SK-N-SH (cell line): ENCODE data around the gene TCP11L2. TPM values are rescaled to one million over a fixed set of nuclear protein-coding genes. Genes with fewer than 3 reads are reported as not detected.

Experiments used
- CTCF ChIA-PET: fragments of 300-600, 350-600 bp; formaldehyde crosslinking; extraction: SDS; loops from one replicate; lab custom pipeline; 2021; lab: Yijun Ruan, JAX
- POLR2A ChIA-PET: fragments of 350-600 bp; sonication (Branson Sonifier 250); formaldehyde crosslinking; extraction: SDS; loops from one replicate; lab custom pipeline; 2020; ENCODE audit warnings: antibody characterized with exemption, inconsistent platforms; lab: Yijun Ruan, JAX
- DNase-seq: peaks from one replicate; pipeline ENCODE4 v3.0.0; 2012
- H2AFZ ChIP-seq: fragments of 200-600 bp; sonication (generic); 2 replicates; pipeline ENCODE4 v1.8.1; 2016; ENCODE audit warnings: antibody characterized with exemption, mild to moderate bottlenecking, low read depth
- H3F3A ChIP-seq: fragments of 200-600 bp; sonication (generic); replicated peaks from 2 replicates; pipeline ENCODE3; 2016; ENCODE audit warnings: antibody characterized with exemption, mild to moderate bottlenecking; ENCODE audit not compliant: insufficient read depth
- H3K27ac ChIP-seq, 2 experiments: fragments of 200-500 bp in 1 of 2; fragments of 200-600 bp in 1 of 2; sonication (Bioruptor generic) in 1 of 2; sonication (generic), shearing (Covaris generic) in 1 of 2; 2 replicates each; pipeline versions ENCODE4 v1.5.1 to v1.6.1; 2014 to 2016; ENCODE audit warnings: low read depth in 2 of 2, inconsistent platforms in 1 of 2, low read length in 1 of 2, mild to moderate bottlenecking in 1 of 2, mixed read lengths in 1 of 2
- H3K27me3 ChIP-seq: fragments of 200-600 bp; sonication (generic), shearing (Covaris generic); 2 replicates; pipeline ENCODE4 v1.6.1; 2016; ENCODE audit warnings: mixed run types; ENCODE audit not compliant: insufficient read depth
- H3K36me3 ChIP-seq, 2 experiments: fragments of 200-500 bp in 1 of 2; fragments of 200-600 bp in 1 of 2; sonication (Bioruptor generic) in 1 of 2; sonication (generic) in 1 of 2; replicated peaks in 1 of 2; 2 replicates each; pipeline versions ENCODE3 to v1.5.1; 2014 to 2016; ENCODE audit warnings: low read length in 1 of 2, mild to moderate bottlenecking in 1 of 2; ENCODE audit not compliant: insufficient read depth in 2 of 2, control insufficient read depth in 1 of 2
- H3K4me1 ChIP-seq, 2 experiments: fragments of 200-500 bp in 1 of 2; fragments of 200-600 bp in 1 of 2; sonication (Bioruptor generic) in 1 of 2; sonication (generic), shearing (Covaris generic) in 1 of 2; 2 replicates each; pipeline versions ENCODE4 v1.5.1 to v1.6.1; 2014 to 2016; ENCODE audit warnings: low read depth in 1 of 2, low read length in 1 of 2, mixed run types in 1 of 2; ENCODE audit not compliant: insufficient read depth in 2 of 2, control insufficient read depth in 1 of 2
- H3K4me2 ChIP-seq: fragments of 200-600 bp; sonication (generic), shearing (Covaris generic); 2 replicates; pipeline ENCODE4 v1.6.1; 2017; ENCODE audit warnings: mixed run types
- H3K4me3 ChIP-seq, 2 experiments: fragments of 200-500 bp in 1 of 2; fragments of 200-600 bp in 1 of 2; sonication (Bioruptor generic) in 1 of 2; sonication (generic), shearing (Covaris generic) in 1 of 2; 2 replicates each; pipeline versions ENCODE4 v1.5.1 to v1.8.1; 2014 to 2016; ENCODE audit warnings: low read depth in 2 of 2, inconsistent platforms in 1 of 2, low read length in 1 of 2, mild to moderate bottlenecking in 1 of 2, mixed read lengths in 1 of 2, moderate library complexity in 1 of 2
- H3K79me2 ChIP-seq: fragments of 200-600 bp; sonication (generic); 2 replicates; pipeline ENCODE4 v1.8.1; 2017; ENCODE audit warnings: mild to moderate bottlenecking; ENCODE audit not compliant: insufficient read depth
- H3K9ac ChIP-seq: fragments of 200-600 bp; sonication (generic); 2 replicates; pipeline ENCODE4 v1.6.1; 2017; ENCODE audit warnings: mixed run types
- H3K9me2 ChIP-seq: fragments of 200-600 bp; sonication (generic); 2 replicates; pipeline ENCODE4 v1.6.1; 2017; ENCODE audit warnings: mixed run types
- H3K9me3 ChIP-seq: fragments of 200-600 bp; sonication (generic); 2 replicates; pipeline ENCODE4 v1.6.1; 2017; ENCODE audit warnings: mixed run types, mild to moderate bottlenecking, moderate library complexity
- H4K20me1 ChIP-seq: fragments of 200-600 bp; sonication (generic); 2 replicates; pipeline ENCODE4 v1.6.1; 2017; ENCODE audit warnings: mild to moderate bottlenecking, mixed run types; ENCODE audit not compliant: insufficient read depth
- CHD2 ChIP-seq: fragments of 150-350 bp; IDR thresholded peaks from 2 replicates; pipeline ENCODE4 v1.6.1; 2018; ENCODE audit warnings: low read length; ENCODE audit not compliant: partially characterized antibody
- EP300 ChIP-seq, 2 experiments: IDR thresholded peaks; 2 replicates each; pipeline versions ENCODE4 v1.4.0 to v1.6.1; 2012; ENCODE audit warnings: borderline replicate concordance in 1 of 2, low read depth in 1 of 2, low read length in 1 of 2
- EZH2phosphoT487 ChIP-seq: fragments of 200-600 bp; sonication (generic); IDR thresholded peaks from 2 replicates; pipeline ENCODE4 v1.6.1; 2017; ENCODE audit warnings: low read depth, mixed run types, mild to moderate bottlenecking, antibody characterized with exemption, moderate library complexity, borderline replicate concordance
- FOSL2 ChIP-seq: IDR thresholded peaks from 2 replicates; pipeline ENCODE4 v1.4.0; 2012; ENCODE audit warnings: low read depth, mild to moderate bottlenecking, moderate library complexity, borderline replicate concordance
- GATA2 ChIP-seq: sonication (generic); formaldehyde crosslinking; IDR thresholded peaks from 2 replicates; pipeline ENCODE4 v1.5.0; 2020; ENCODE audit warnings: mild to moderate bottlenecking, missing genetic modification reagents
- RAD21 ChIP-seq: IDR thresholded peaks from 2 replicates; pipeline ENCODE4 v1.6.1; 2012; ENCODE audit warnings: mild to moderate bottlenecking, low read length
- RXRA ChIP-seq: IDR thresholded peaks from 2 replicates; pipeline ENCODE4 v1.4.0; 2012; ENCODE audit warnings: low read depth, mild to moderate bottlenecking, borderline replicate concordance
- SIN3A ChIP-seq: IDR thresholded peaks from 2 replicates; pipeline ENCODE4 v1.6.1; 2012; ENCODE audit warnings: low read depth, mild to moderate bottlenecking, low read length, moderate library complexity, borderline replicate concordance
- SMC3 ChIP-seq: IDR thresholded peaks from 2 replicates; pipeline ENCODE4 v1.6.1; 2012; ENCODE audit warnings: low read depth, low read length, improper control_type of control experiment
- WGBS: methylation state at CpG from one replicate; pipeline ENCODE4 v1.1.6; 2017; ENCODE audit warnings: low lambda C conversion rate; 5-methylcytosine and 5-hydroxymethylcytosine counted together
- polyA plus RNA-seq, 3 experiments: library from polyadenylated mRNA; depleted of rRNA; stranded (reverse); fragments of >200 nt; gene quantifications; 2 replicates each; pipeline ENCODE4 v1.2.3, GENCODE V29; 2012
- TF ChIP-seq, protein P1 (sequence below): fragments of 200-600 bp; sonication (generic); IDR thresholded peaks from 2 replicates; pipeline ENCODE4 v1.6.1; 2017; ENCODE audit warnings: antibody characterized with exemption, mild to moderate bottlenecking, moderate library complexity
- TF ChIP-seq, protein P2 (sequence below): fragments of 150-350 bp; IDR thresholded peaks from 2 replicates; pipeline ENCODE4 v1.6.1; 2017; ENCODE audit warnings: antibody characterized with exemption, low read length, low read depth, borderline replicate concordance
- TF ChIP-seq, protein P3 (sequence below): IDR thresholded peaks from 2 replicates; pipeline ENCODE4 v1.4.0; 2012; ENCODE audit warnings: low read depth
- TF ChIP-seq, protein P4 (sequence below): IDR thresholded peaks from 2 replicates; pipeline ENCODE4 v1.4.0; 2012; ENCODE audit warnings: low read depth, borderline replicate concordance

Gene TCP11L2
- polyA plus RNA-seq, 1 of the 3 experiments (the other 2 are of a cell fraction) = 4.0 TPM

DNA sequence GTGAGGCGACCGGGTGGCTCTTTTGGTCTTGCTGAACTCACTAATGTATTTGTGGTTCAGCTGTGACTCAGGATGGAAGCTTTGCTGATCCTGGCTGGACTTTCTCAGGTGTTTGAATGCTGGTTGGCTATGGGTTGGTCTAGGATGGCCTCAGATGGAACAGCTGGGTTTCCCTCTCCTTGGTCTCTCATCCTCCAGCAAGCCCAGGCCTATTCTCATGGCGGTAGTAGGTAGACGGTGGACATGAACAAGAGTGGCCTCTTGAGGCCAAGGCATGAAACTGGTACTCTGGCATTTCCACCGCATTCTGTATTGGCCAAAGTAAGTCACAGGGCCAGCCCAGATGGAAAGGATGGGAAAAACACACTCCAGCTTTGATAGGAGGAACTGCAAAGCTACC lies 43.2 kb downstream of the TCP11L2 start:
- Histone ChIP-seq H2AFZ (no peak overlapping the region), H3K4me3 (no peak overlapping the region), H3K79me2 (no peaks in the 10 kb centered on the region), H4K20me1 (no peaks in the 10 kb centered on the region), H3K4me2 (no peak overlapping the region), H3K9me3 (no peaks in the 10 kb centered on the region), H3K9ac (no peak overlapping the region), H3K9me2 (no peaks in the 10 kb centered on the region), H3K4me1 (peaks cover 4 to 6% of the 10 kb centered on the region in 2 experiments; a peak in 3 of 4 replicates), H3K27me3 (no peaks in the 10 kb centered on the region), H3K36me3 (peaks cover 5 to 9% of the 10 kb centered on the region in 2 experiments), H3F3A (peaks cover 10% of the 10 kb centered on the region), H3K27ac (no peak overlapping the region)
- CTCF ChIA-PET = interaction anchor here (0.6 to 2.2 kb wide), 7 partner anchors 11 to 1648 kb away, joined by 3 to 15 read pairs (median 7); partner anchors contain the start of genes POLR3B and TCP11L2
- POLR2A ChIA-PET = no interaction called here
- no peak for TF ChIP-seq CHD2
- TF ChIP-seq, protein P1, sequence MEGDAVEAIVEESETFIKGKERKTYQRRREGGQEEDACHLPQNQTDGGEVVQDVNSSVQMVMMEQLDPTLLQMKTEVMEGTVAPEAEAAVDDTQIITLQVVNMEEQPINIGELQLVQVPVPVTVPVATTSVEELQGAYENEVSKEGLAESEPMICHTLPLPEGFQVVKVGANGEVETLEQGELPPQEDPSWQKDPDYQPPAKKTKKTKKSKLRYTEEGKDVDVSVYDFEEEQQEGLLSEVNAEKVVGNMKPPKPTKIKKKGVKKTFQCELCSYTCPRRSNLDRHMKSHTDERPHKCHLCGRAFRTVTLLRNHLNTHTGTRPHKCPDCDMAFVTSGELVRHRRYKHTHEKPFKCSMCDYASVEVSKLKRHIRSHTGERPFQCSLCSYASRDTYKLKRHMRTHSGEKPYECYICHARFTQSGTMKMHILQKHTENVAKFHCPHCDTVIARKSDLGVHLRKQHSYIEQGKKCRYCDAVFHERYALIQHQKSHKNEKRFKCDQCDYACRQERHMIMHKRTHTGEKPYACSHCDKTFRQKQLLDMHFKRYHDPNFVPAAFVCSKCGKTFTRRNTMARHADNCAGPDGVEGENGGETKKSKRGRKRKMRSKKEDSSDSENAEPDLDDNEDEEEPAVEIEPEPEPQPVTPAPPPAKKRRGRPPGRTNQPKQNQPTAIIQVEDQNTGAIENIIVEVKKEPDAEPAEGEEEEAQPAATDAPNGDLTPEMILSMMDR = peak; percentile 42
- TF ChIP-seq, protein P2, sequence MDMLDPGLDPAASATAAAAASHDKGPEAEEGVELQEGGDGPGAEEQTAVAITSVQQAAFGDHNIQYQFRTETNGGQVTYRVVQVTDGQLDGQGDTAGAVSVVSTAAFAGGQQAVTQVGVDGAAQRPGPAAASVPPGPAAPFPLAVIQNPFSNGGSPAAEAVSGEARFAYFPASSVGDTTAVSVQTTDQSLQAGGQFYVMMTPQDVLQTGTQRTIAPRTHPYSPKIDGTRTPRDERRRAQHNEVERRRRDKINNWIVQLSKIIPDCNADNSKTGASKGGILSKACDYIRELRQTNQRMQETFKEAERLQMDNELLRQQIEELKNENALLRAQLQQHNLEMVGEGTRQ = no peak
- TF ChIP-seq, protein P3, sequence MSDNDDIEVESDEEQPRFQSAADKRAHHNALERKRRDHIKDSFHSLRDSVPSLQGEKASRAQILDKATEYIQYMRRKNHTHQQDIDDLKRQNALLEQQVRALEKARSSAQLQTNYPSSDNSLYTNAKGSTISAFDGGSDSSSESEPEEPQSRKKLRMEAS = no peak
- TF ChIP-seq, protein P4, sequence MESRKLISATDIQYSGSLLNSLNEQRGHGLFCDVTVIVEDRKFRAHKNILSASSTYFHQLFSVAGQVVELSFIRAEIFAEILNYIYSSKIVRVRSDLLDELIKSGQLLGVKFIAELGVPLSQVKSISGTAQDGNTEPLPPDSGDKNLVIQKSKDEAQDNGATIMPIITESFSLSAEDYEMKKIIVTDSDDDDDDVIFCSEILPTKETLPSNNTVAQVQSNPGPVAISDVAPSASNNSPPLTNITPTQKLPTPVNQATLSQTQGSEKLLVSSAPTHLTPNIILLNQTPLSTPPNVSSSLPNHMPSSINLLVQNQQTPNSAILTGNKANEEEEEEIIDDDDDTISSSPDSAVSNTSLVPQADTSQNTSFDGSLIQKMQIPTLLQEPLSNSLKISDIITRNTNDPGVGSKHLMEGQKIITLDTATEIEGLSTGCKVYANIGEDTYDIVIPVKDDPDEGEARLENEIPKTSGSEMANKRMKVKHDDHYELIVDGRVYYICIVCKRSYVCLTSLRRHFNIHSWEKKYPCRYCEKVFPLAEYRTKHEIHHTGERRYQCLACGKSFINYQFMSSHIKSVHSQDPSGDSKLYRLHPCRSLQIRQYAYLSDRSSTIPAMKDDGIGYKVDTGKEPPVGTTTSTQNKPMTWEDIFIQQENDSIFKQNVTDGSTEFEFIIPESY = no peak
- peak; percentile 44; the same call in 1 of the 2 replicates for TF ChIP-seq SMC3
- TF ChIP-seq SIN3A = no peak
- no peak for TF ChIP-seq EP300 (IDR thresholded peaks at IDR 0.05; ENCODE audit: borderline replicate concordance in 1 of 2, low read depth in 1 of 2, low read length in 1 of 2)
- TF ChIP-seq GATA2 = no peak
- no peak for TF ChIP-seq RXRA
- no peak for TF ChIP-seq EZH2phosphoT487
- TF ChIP-seq RAD21 = peak; percentile 61
- no peak for TF ChIP-seq FOSL2
- DNase-seq = peak; percentile 25
- WGBS = 86% methylated on average over 5 of the region's 5 CpGs
